ENCODE measurements around the gene CRBN.

Gene CRBN

DNA sequence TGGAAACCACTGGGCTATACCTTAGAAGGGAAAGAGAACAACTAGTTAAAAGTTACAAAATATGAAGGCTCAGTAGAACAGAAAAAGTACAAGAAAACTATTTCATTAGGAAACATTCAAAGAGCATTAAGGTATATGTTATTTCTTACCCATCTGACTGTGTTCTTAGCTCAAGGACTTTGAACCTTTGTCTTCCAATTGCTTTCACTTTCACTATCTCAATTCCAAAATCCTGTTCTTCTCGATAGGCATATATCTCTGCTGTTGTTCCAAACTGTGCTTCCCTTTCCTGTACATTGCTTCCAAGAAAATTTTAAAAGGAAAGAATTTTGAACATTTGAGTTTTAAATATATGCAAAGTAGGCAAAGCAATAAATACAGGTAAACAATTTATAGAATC lies 6.9 kb downstream of the CRBN start:
- no peak for DNase-seq

DNA sequence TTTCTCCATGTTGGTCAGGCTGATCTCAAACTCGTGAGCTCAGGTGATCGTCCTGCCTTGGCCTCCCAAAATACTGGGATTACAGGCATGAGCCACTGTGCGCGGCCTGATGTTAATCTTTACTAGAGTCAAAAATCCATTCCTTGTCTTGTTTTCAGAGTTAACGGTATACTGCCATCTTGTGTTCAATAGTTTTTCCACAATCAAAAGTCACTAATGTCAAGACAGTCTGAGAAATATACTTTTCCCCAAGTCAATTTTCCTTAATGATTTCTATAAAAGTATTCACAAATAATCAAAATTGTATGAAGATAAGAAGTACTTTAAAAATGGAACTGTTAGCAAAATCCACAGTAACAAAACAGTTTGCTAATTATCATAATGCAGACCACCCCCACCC lies 8.5 kb downstream of the CRBN start:
- DNase-seq: no peak

DNA sequence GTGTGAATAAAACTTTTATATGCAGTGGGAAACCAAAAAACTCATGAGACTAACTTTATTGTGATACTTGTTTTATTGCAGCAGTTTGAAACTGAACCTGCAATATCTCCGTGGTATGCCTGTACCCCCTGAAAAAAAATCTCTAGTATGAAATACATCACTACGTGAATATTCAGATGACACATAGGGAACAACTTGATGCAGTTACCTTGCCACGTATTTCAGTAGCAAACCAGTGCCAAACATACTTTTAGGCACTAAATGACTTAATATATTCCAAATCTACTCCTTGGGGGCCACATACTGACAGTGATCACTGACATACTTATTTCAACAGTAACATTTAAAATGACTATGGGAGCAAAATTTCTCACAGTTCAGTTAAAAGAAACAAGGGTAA lies 13.8 kb downstream of the CRBN start:
- no peak for DNase-seq

DNA sequence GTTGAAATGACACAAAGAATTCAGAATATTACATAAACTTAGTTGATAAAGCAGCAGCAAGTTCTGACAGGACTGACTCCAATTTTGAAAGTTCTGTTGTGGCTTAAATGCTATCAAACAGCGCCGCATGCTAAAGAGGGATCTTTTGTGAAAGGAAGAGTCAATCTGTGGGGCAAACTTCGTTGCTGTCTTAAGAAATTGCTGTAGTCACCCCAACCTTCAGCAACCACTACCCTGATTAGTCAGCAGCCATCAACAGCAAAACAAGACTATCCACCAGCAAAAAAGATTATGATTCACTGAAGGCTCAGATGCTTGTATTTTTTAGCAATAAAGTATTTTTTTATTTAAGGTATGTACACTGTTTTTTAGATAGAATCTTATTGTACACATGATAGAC lies 14.2 kb downstream of the CRBN start:
- no peak for DNase-seq

DNA sequence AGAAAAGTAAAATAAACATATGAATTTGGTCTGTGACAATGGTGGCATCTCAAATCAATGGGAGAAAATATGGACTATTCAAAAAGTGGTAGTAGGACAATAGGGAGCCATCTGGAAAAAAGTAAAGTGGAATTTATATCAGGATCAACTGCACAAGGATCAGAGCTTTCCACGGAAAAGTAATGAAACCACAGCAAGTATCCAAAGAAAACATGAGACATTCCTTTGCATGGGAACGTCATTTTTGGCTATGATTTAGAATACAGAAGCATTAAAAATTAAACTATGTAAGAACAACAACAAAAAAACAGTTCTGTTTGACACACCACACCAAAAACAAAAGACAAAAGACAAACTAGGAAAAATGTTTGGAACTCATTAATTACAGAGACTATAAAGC lies 18.7 kb downstream of the CRBN start:
- DNase-seq: no peak

DNA sequence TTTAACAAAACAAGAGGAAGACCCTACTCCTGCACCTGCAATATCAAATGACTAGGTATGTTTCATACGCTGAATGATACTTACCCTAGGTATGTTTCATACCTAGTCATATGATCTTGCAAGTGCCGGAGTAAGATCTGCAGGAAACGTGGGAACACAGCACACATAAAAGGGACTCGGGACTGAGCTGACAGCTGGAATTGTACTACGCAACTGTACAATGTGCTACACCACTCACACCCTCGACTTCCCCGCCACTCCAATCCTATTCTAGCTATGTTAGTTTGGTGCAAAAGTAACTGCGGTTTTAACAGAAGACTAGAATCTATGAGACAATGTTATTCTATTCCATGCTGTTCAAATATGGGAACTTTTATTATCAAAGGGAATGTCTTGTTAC lies 22.0 kb downstream of the CRBN start:
- no peak for DNase-seq

DNA sequence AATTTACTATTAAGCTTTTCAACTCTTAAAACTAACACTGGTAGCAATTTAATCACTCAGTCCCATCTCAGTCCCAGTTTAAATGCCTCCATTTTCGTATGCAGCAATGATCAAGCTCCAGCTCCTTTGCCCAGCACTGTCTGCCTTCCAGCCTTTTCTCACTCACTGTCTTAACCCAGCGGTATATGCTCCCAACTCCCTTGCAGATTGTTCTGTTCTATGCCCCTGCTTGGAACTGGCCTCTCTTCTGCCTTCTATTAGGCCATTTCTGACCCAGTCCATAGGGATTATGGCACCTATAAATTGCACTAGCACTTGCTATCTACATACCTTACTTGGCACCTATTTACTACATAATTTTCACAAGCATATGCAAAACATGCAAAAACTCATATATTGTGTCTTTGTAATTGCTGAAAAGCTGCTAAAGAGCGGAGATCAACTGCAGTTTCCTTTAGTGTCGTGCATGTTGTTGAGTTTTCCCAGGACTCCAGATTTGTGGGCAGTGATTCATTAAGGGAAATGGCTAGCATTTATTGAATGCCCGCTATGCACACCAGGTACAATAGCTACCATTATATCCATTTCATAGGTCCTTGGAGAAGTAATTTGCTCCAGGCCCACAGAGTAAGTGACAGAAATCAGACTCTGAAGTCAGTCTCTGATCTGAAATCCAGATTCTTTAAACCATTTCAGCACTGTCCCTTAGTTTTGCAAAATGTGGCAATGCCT lies 24.4 kb downstream of the CRBN start:
- DNase-seq: no peak

DNA sequence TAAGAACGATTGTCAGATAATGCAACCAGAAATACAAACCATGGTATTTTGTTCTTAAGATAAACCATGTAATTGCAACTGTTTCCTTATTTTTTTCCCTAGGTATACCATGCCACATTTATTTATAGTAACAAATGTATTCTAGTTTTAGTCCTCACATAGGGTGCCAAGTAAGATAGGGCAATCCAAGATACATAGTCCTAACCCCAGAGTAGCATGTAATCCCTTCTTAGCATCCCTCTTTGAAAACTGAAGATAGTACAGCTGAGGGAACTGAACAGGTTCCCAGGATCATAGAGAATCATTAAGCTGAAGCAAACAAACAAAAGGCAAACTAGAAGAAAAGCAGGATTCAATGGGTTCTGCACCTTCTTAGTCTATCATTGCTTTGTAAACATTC lies 28.0 kb downstream of the CRBN start:
- no peak for DNase-seq

DNA sequence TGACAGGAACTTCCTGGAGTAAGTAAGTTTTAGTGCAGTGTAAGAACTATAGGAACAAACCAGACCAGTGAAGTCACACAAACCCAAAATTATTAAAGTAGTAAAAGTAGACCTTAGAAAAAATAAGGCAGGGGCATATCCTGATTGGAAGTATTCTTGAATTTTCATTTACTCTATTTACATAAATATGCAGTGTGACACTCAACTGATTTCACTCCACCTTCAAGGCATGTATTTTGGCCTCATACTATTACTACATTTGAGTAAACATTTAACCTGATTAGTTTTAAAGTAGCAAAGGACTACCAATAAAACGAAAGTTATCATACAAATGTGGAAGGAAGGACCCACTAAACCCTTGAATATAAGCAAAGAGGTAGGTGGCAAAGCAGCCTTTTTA lies 29.9 kb downstream of the CRBN start:
- DNase-seq: no peak

DNA sequence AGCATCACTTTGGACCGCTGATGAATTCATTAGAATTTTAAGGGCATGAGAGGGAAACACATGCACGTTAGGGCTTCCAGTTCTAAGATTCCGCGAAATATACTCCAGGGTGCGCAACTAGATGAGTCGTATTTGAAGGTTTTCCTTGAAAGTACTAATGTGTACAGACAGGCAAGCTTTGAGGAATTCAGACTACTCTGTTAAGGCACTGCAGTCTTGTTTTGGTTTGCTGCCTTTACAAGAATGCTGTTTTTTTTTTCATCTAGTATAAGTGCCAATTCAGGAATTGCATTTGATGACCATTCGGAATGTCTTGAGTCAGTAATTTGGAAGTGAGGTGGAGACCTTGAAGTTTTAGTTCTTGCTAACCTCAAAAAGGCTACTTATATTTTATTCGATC lies 33.7 kb downstream of the CRBN start:
- DNase-seq: no peak

DNA sequence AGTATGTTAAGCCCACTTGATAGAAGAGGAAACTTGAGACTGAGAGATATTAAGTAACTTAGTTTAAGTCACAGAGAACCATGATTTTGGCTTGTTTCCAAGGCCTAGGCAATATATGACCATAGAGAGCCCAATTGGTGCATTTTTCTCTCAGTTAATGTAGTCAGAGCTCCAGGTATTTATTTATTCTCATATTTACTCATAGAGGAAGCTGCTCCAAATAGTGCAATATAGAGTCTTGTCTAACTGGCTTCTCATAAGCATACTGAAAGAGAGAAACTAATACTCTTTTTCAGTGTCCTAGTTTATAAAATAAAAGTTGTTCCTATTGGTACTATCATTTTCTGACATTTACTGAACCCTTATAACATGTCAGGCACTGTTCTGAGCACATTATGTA lies 37.6 kb downstream of the CRBN start:
- DNase-seq: no peak

DNA sequence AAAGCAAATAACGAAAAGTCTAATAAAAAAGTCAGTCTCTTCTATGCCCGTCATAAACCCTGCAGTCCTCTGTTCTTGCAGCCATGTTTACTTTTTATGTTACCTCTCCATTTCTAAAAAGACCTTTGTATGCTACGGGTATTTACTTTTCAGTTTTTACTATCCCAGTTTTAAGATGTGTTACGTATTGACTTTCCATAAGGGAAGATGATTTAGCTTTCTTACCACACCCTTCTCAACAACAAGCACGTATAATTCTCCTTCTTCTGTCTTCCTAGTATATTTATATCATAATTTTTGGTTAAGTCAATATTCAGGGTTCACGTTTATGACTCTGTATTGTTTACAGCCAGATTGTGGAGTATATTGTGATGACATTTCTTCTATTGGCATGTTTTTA lies 42.0 kb downstream of the CRBN start:
- no peak for DNase-seq

DNA sequence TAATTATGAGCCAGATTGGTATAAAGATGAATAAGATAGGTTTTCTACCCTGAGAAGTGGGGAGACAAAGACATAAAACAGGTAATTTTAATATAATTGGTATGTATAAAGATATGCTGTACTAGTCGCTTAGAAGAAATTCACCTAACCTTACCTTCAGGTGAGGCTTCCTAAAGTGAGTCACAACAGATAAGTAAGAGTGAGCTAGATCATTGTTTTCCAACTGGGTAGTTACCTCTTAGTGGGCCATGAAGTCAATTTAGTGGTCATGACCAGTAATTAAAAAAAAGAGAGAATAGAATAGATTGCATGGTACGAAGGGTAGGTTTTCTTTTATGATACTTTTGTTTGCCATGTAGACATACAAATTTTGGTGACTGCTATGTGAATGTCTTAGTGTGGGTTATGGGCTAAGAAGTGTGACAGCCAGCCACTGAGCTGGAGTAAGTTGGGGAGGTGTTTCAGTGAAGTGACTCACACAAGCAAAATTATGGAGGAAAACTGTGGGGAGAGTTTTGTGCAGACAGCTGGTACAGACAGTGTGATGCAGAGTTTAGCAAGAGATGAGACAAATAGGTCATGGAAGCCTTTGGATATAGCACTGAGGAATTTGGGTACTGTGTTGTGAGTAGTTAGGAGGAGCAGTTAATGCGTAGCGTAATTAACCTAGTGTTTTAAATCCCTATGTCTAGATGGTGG lies 44.6 kb downstream of the CRBN start:
- DNase-seq: peak in 13 of 56 donors; percentile 3 to 50 (median 12)

DNA sequence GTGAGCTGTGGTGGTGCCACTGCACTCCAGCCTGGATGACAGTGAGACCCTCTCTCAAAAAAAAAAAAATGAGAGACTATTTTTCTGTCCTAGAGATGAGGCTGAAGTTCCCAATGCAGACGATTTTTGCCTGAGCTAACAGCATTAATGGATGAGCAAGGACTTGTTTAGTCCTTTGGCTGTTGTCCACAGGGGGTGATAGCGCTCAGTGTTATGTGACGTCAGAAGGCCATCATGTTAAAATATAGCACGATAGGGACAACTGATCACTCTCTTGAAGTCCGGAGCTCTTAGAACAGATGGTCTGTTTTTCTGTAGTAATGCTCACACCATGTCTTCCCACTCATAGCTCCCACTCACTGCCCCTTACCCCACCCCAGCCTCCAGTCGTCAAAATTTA lies 46.0 kb downstream of the CRBN start:
- no peak for DNase-seq

DNA sequence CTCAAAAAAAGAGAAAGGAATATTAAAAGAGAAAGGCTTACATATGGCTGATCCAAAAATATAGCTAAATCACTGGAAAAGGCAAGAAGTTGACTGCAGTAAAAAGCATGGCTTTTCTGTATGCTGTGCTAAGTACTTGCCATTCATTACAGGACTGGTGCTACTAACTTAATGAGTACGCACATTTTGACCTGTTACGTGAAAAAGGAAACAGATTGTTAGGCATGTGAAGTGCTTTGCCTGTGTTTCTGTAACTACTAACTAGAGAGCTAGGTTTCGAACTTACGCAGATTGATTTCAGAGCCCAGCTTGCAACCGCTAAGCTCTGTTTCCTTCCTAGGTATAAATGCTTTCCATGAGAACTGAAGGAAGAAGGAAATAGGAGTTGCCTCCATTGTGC lies 49.9 kb downstream of the CRBN start:
- DNase-seq: no peak

DNA sequence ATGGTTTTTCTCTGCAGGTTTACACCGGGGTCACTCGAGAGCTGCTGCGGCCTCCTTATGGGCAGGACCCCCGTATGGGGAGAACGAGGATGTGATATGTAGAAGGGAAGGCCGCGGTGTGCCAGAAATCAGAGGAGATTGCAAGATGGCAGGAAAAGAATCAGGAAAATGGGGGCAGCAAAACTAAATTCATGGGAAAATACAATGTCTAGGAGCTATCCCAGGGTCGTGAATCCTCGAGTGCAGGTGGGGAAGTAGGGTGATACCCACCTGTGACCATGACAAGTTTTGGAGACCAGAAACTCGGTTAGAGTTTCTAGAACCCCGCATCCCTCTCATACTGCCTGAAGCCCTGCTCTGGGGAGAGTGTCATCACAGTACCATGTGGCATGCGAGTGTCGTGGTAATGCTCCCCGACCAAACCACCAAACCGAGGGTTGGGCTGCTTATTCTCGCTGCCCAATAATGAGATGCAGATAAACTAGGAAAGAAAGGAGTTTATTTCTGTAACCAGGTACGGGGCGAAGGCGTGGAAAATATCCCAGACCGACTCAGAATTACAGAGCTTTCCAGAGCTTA lies 52.0 kb downstream of the CRBN start:
- DNase-seq: no peak

DNA sequence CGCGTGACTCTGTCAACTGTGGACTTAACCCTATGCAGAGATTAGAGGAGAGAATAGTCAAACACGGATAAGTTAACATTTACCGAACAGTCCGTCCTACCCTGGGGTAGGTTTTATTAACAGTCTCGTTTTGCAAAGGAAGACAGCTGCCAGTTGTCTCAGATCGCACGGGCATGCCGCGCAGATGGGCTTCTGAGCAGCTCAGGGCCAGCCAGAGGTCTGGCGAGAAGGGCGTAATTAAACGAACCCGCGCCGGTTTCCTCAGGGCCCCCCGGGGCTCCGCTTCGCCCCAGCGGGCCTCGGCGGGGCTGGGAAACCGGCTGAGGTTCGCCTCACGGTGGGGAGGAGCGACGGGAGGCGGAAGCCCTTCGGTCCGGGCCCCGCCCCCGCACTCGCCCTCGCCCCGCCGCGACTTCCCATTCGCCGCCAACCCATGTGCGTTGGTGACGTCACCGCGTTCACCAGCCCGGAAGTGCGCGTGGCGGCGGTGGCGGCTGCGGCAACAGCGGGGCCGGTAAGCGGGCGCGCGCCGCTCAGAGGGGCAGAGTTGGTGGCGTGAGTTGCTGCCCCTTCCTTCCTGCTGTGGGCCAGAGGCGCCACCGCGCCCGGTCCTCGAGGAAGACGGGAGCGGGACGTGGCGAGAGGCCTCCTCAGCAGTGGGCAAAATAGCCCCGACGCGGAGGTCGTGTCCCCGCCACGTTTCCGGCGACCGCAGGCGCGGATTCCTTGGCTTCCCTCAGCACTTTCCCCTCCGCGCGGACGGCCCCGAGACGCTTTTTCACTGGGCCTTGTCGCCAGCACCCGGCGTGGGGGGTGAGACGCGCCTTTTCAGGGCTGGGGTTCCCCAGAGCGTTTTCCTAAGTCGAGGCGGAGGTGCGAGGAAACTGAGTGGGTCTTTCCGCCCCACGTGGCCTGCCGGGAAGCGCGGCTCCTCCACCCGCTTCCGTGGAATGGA lies 52.7 kb downstream of the CRBN start, which contains the start of gene TRNT1:
Gene TRNT1, plus strand, starts transcription at position 464 of the 955 bp plus-strand sequence. CDS start 2,101 bp downstream, outside the sequence.
- DNase-seq: peak; percentile 27 to 96 (median 86)

DNA sequence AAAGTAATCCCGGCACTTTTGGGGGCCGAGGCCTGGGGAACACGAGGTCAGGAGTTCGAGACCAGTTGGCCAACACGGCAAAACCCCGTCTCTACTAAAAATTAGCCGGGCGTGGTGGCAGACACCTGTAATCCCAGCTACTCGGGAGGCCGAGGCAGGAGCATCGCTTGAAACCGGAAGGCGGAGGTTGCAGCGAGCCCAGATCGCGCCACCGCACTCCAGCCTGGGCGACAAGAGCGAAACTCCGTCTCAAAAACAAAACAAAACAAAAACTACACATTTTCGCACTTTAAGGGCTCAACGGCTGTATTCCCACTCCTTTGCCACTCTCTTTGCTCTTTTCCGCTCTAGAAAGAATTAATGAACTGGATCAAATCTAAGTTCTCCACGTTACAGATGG lies 53.5 kb downstream of the CRBN start:
- no peak for DNase-seq

DNA sequence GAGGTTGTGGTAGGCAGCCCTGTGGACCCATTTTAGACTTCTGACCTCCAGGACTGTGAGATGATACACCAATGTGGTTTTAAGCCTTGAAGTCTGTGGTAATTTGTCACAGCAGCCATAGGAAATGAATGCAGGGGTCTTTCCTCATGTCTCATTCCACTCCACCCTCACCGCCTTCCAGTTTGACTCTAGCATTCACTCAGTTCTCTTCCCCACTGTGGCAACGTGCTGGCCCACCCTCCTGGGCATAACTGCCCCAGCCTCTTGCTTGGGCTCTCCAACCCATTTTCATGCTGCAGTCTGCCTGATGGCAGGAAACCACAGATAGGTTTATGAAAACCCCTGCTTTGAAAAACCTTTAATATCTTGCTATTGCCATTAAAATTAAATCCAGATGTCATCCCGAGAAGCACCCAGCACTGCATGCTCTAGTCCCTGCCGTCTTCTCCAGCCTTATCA lies 60.1 kb downstream of the CRBN start:
- DNase-seq: no peak

DNA sequence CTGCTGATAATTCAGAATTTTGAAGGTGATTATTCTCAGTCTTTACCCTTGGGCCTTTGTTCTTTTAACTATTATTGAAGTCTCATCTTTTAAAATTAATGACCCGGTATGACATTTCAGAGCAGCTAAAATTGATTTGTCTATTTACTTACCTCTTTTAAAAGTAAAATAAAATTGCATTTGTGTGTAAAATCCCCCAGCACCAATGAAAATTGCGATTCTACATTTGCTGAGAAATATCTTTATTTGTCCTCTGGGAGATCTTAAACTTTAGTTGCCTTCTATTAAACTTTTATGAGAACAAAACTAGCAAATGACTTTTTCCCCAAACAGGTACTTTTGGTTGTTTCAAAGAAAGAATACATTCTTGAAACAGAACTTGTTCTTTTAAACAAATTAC lies 61.8 kb downstream of the CRBN start:
- no peak for DNase-seq

DNA sequence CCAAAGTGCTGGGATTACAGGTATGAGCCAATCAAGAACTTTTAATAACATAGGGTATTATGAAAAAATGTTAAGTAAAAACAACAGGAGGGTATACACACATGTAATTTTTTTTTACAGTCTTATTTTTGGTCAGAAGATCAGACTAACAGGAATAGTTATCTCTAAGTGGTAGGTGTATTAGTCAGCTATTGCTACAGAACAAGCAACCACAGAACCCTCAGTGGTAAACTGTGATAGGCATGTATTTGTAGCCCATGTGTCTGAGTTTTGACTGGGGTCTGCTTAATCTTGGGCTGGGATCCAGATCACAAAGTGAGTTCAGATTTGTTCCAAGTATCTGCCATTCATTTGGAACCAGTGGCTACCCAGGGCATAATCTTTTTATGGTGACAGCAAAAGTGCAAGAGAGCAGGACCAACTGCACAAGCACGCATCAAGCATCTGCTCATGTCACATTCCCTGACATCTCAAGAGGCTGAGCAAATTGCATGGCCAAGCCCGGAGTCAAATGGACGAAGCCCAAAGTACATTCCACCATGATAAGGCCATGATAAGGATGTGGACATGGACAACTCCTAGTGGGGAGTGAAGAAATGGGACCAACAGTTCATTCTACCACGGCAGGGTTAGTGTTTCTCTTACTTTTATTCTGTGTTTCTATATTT lies 66.3 kb downstream of the CRBN start:
- DNase-seq: no peak
